Left lung (tissue), 10 donors: Measurements from ENCODE around the gene SFI1. TPM values are rescaled to one million over a fixed set of nuclear protein-coding genes. Genes with fewer than 3 reads are reported as not detected.
"Not testable (repeated sequence)": the region's sequence is repeated elsewhere in the genome, so short reads cannot be mapped to it uniquely, and the experiment has no call there.

ENCODE experiments used
- ATAC-seq: fragments of 200-7000 bp; cut with Tn5 transposase; one replicate; pipeline ENCODE4 v1.9.1; 2020; ENCODE audit warnings: moderate library complexity
- DNase-seq, 4 donors: peaks; one replicate each; pipeline ENCODE4 v3.0.0-alpha.2; 2013 to 2020
- H3K27ac ChIP-seq, 2 donors: fragments of 200-600 bp; sonication (generic) in 1 of 2; one replicate each; pipeline versions ENCODE4 v1.5.0 to v1.8.0; 2020 to 2021
- H3K27me3 ChIP-seq, 2 donors: fragments of 200-600 bp; sonication (generic) in 1 of 2; one replicate each; pipeline versions ENCODE4 v1.5.0 to v1.8.0; 2020 to 2021
- H3K36me3 ChIP-seq, 2 donors: fragments of 200-600 bp; sonication (generic) in 1 of 2; one replicate each; pipeline versions ENCODE4 v1.5.0 to v1.8.0; 2020 to 2021
- H3K4me1 ChIP-seq, 2 donors: fragments of 200-600 bp; one replicate each; pipeline ENCODE4 v1.8.0; 2021
- H3K4me3 ChIP-seq, 2 donors: fragments of 200-600 bp; sonication (generic) in 1 of 2; one replicate each; pipeline versions ENCODE4 v1.5.0 to v1.8.0; 2020 to 2021; ENCODE audit warnings: mild to moderate bottlenecking in 1 of 2
- H3K9me3 ChIP-seq, 2 donors: fragments of 200-600 bp; sonication (generic) in 1 of 2; one replicate each; pipeline versions ENCODE4 v1.5.0 to v1.8.0; 2020 to 2021
- intact Hi-C, 2 donors: fragments of 100-400 bp; cut with DNase I; formaldehyde crosslinking; loops; one replicate each; pipeline versions ENCODE4 v1.11.2 to v1.14.2; 2022
- polyA plus RNA-seq, 6 donors: library from polyadenylated mRNA; unstranded; fragments of 120-200 nt; gene quantifications; one replicate each; pipeline ENCODE4 v1.2.1, GENCODE V29; 2013; ENCODE audit not compliant: insufficient read length in 6 of 6
- total RNA-seq, 2 donors: library from RNA; stranded (reverse); fragmentation: NEBNext Ultra II Directional; extraction: Animal tissue kit (Norgen Biotek cat#: 25700); gene quantifications; one replicate each; pipeline ENCODE4 v1.2.1, GENCODE V29; 2021
- TF ChIP-seq, protein P1 (sequence below), 2 donors: fragments of 200-600 bp; sonication (generic) in 1 of 2; IDR thresholded peaks; one replicate each; pipeline versions ENCODE4 v1.5.0 to v1.8.0; 2021; ENCODE audit warnings: antibody characterized with exemption in 2 of 2
- donor health status: DM: no; HTN: yes; CAD: no.
- donor health status: DM: no; HTN: no; CAD: no.

Gene SFI1
- total and polyA plus RNA-seq, 8 donors = 27.6 to 40.7 (median 35.2) TPM

DNA sequence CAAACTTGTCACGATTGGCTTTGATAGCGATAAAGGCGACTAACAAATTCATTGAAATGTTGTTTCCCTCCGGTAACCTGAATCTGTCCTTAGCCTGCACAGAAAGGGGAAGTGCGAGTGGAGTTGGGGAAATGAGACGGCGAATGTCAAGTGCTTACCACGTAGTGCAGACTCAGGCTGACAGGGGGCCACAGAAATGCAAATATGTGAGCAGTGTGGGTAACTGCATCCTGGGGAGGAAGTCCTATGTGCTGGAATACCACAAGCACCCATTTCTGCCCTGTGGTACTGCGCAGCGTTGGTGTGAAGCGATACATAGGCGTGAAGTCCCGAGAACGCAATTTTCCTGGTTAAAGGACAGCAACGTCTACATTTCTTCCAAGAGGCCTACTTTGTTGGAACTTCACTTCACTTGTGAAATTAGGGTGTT is 5.8 kb upstream of the SFI1 start:
- Histone ChIP-seq H3K36me3 (peaks cover 0 to 26% of the 10 kb centered on the region in 2 donors), H3K27me3 (no peaks in the 10 kb centered on the region), H3K4me3 (peak overlapping the region; percentile 56 to 83), H3K9me3 (no peaks in the 10 kb centered on the region), H3K4me1 (peaks cover 16 to 36% of the 10 kb centered on the region in 2 donors), H3K27ac (peak overlapping the region; percentile 96 to 99)
- DNase-seq (peak in 2 of 4 donors; percentile 69 to 78), ATAC-seq (peak; percentile 74)
- intact Hi-C loops = no loop called here
- TF ChIP-seq, protein P1, sequence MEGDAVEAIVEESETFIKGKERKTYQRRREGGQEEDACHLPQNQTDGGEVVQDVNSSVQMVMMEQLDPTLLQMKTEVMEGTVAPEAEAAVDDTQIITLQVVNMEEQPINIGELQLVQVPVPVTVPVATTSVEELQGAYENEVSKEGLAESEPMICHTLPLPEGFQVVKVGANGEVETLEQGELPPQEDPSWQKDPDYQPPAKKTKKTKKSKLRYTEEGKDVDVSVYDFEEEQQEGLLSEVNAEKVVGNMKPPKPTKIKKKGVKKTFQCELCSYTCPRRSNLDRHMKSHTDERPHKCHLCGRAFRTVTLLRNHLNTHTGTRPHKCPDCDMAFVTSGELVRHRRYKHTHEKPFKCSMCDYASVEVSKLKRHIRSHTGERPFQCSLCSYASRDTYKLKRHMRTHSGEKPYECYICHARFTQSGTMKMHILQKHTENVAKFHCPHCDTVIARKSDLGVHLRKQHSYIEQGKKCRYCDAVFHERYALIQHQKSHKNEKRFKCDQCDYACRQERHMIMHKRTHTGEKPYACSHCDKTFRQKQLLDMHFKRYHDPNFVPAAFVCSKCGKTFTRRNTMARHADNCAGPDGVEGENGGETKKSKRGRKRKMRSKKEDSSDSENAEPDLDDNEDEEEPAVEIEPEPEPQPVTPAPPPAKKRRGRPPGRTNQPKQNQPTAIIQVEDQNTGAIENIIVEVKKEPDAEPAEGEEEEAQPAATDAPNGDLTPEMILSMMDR (IDR thresholded peaks at IDR 0.05) = no peak

DNA sequence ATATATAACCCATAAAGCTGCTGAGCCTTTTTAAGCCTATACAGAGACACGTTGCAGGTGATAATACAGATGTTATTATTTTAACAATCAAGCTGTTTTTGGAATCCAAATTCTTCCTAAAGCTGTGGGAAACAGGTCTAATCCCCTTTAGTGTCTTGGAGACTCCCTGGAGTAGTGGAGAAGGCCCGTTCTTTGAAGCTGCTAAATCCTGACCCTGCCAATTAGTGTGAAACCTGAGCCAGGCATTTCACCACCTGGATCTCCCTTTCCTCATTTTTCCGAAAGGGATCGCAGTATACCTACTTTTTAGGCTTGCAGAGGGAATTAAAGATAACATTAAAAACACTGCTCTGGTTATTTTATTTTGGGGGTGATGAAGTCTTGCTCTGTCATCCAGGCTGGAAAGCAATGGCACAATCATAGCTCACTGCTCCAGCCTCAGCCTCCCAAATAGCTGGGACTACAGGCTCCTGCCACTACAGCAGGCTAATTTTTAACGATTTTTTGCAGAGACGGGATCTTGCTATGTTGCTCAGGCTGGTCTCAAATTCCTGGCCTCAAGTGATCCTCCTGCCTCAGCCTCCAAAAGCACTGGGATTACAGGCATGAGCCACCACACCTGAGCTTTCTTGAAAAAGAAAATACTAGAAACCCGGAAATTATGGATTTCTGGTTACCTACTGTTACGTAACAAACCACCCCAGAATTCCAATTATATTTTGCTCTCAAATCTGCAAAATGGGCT is 4.9 kb upstream of the SFI1 start:
- ATAC-seq (no peak), DNase-seq (no peak)
- peak overlapping the region in 1 of 2 donors; percentile 83 for H3K4me3 ChIP-seq
- TF ChIP-seq, protein P1 (IDR thresholded peaks at IDR 0.05) = no peak
- peak overlapping the region; percentile 96 to 99 for H3K27ac ChIP-seq
- H3K4me1 ChIP-seq = peaks cover 16 to 40% of the 10 kb centered on the region in 2 donors
- H3K9me3 ChIP-seq = no peaks in the 10 kb centered on the region
- peaks cover 0 to 17% of the 10 kb centered on the region in 2 donors for H3K36me3 ChIP-seq
- intact Hi-C loops = no loop called here
- H3K27me3 ChIP-seq = no peaks in the 10 kb centered on the region

DNA sequence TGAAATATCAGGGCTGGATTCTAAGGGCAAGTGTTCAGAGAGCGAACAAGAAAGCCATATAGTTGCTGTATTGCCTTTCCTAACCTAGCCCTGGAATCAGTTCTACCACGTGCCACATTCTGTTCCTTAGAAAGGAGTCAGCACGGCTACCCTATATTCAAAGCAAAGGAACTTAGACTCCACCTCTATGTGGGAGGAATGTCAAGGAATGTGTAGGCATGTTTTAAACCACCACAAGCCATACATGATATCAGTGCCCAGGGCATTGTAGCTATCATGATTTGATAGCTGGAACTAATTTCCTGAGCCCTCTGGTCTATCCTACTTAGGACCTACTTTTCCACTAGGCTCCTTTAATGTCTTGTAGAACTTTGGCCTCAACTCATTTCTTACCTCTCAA is 4.2 kb upstream of the SFI1 start:
- Histone ChIP-seq H3K9me3 (no peaks in the 10 kb centered on the region), H3K27me3 (no peaks in the 10 kb centered on the region), H3K36me3 (peaks cover 0 to 9% of the 10 kb centered on the region in 2 donors), H3K27ac (no peak overlapping the region), H3K4me3 (no peak overlapping the region), H3K4me1 (peaks cover 16 to 43% of the 10 kb centered on the region in 2 donors)
- ATAC-seq = no peak
- TF ChIP-seq, protein P1 (IDR thresholded peaks at IDR 0.05) = no peak
- DNase-seq = no peak
- intact Hi-C loops = no loop called here

DNA sequence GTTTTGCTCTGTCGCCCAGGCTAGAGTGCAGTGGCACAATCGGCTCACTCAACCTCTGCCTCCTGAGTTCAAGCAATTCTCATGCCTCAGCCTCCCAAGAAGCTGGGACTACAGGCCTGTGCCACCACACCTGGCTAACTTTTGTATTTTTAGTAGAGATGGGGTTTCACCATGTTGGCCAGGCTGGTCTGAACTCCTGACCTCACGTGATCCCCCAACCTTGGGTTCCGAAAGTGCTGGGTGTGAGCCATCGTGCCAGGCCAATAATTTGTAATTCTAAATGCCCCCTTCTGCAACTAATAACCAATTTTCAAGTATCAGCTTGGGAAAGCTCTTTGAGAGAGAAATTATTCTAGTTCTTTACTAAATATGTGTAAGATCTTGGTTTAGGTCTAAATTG is 3.0 kb upstream of the SFI1 start:
- H3K27me3 ChIP-seq, H3K36me3 ChIP-seq, intact Hi-C loops, ATAC-seq, DNase-seq, H3K27ac ChIP-seq, H3K4me3 ChIP-seq, H3K9me3 ChIP-seq: not testable (repeated sequence)
- H3K4me1 ChIP-seq = peaks cover 12 to 35% of the 10 kb centered on the region in 2 donors

DNA sequence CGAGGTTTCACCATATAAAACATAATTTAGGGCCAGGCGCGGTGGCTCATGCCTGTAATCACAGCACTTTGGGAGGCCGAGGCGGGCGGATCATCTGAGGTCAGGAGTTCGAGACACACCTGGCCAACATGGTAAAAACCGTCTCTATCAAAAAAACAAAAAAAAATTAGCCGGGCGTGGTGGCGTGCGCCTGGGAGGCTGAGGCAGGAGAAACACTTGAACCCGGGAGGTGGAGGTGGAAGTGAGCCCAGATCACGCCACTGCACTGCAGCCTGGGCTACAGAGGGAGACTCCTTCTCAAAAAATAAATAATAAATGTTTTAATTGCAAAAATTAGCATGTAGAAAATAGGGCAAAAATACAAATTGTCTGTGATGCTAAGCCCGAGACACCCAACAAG is 993 bp upstream of the SFI1 start:
- TF ChIP-seq, protein P1 (IDR thresholded peaks at IDR 0.05) = no peak
- Histone ChIP-seq H3K27ac (peak overlapping the region; percentile 71 to 90), H3K36me3 (no peaks in the 10 kb centered on the region), H3K4me1 (peaks cover 7 to 27% of the 10 kb centered on the region in 2 donors), H3K9me3 (no peaks in the 10 kb centered on the region), H3K27me3 (no peaks in the 10 kb centered on the region), H3K4me3 (peak overlapping the region; percentile 65 to 97)
- intact Hi-C loops = no loop called here
- DNase-seq (no peak), ATAC-seq (no peak)
